H9 (cell line): ENCODE results near the gene SRGAP3. TPM values are rescaled to one million over a fixed set of nuclear protein-coding genes. Genes with fewer than 3 reads are reported as not detected.

Experiments used
- DNase-seq: peaks from one replicate; pipeline ENCODE4 v3.0.0-alpha.2; 2017
- H2AFZ ChIP-seq: one replicate; pipeline ENCODE4 v1.6.1; 2013; ENCODE audit warnings: mild to moderate bottlenecking, low read length, control low read depth, moderate library complexity
- H2AK5ac ChIP-seq: 2 replicates; pipeline ENCODE4 v1.6.1; 2013; ENCODE audit warnings: low read length, control low read depth, mixed read lengths; ENCODE audit not compliant: insufficient read length
- H2BK120ac ChIP-seq: one replicate; pipeline ENCODE4 v1.6.1; 2013; ENCODE audit warnings: low read depth, mild to moderate bottlenecking, low read length, control low read depth, inconsistent platforms; ENCODE audit not compliant: poor library complexity, severe bottlenecking
- H2BK12ac ChIP-seq: 2 replicates; pipeline ENCODE4 v1.6.1; 2013; ENCODE audit warnings: low read length, control low read depth, mixed read lengths, low read depth; ENCODE audit not compliant: insufficient read length
- H2BK15ac ChIP-seq: 2 replicates; pipeline ENCODE4 v1.6.1; 2013; ENCODE audit warnings: low read depth, low read length, control low read depth
- H2BK20ac ChIP-seq: one replicate; pipeline ENCODE4 v1.6.1; 2013; ENCODE audit warnings: low read depth, mild to moderate bottlenecking, low read length, control low read depth, inconsistent platforms; ENCODE audit not compliant: poor library complexity, severe bottlenecking
- H2BK5ac ChIP-seq: 2 replicates; pipeline ENCODE4 v1.6.1; 2013; ENCODE audit warnings: low read length, control low read depth, mixed read lengths; ENCODE audit not compliant: insufficient read length
- H3K14ac ChIP-seq: 2 replicates; pipeline ENCODE4 v1.6.1; 2013; ENCODE audit warnings: low read length, control low read depth; ENCODE audit not compliant: insufficient read depth
- H3K18ac ChIP-seq: 2 replicates; pipeline ENCODE4 v1.6.1; 2013; ENCODE audit warnings: low read depth, mild to moderate bottlenecking, mixed read lengths, low read length, control low read depth; ENCODE audit not compliant: insufficient read length
- H3K23ac ChIP-seq: 2 replicates; pipeline ENCODE4 v1.6.1; 2013; ENCODE audit warnings: low read length, control low read depth, mixed read lengths, low read depth; ENCODE audit not compliant: insufficient read length
- H3K23me2 ChIP-seq: 2 replicates; pipeline ENCODE4 v1.6.1; 2013; ENCODE audit warnings: low read depth, mild to moderate bottlenecking, mixed read lengths, low read length, control low read depth; ENCODE audit not compliant: insufficient read length, poor library complexity, severe bottlenecking
- H3K27ac ChIP-seq: 2 replicates; pipeline ENCODE4 v1.5.1; 2013; ENCODE audit warnings: low read length, control low read depth, mixed read lengths, low read depth; ENCODE audit not compliant: insufficient read length
- H3K27me3 ChIP-seq: 2 replicates; pipeline ENCODE4 v1.6.1; 2013; ENCODE audit warnings: low read length, control low read depth, inconsistent platforms; ENCODE audit not compliant: insufficient read depth
- H3K4ac ChIP-seq: 2 replicates; pipeline ENCODE4 v1.6.1; 2013; ENCODE audit warnings: low read depth, mild to moderate bottlenecking, control low read depth, inconsistent platforms, low read length, moderate library complexity
- H3K4me1 ChIP-seq: 2 replicates; pipeline ENCODE4 v1.6.1; 2013; ENCODE audit warnings: low read length, control low read depth, inconsistent platforms; ENCODE audit not compliant: insufficient read depth
- H3K4me2 ChIP-seq: 2 replicates; pipeline ENCODE4 v1.6.1; 2013; ENCODE audit warnings: low read length, control low read depth, mixed read lengths; ENCODE audit not compliant: insufficient read length, insufficient read depth
- H3K56ac ChIP-seq: 2 replicates; pipeline ENCODE4 v1.6.1; 2013; ENCODE audit warnings: low read depth, mild to moderate bottlenecking, mixed read lengths, low read length, control low read depth; ENCODE audit not compliant: insufficient read length
- H3K79me1 ChIP-seq: 2 replicates; pipeline ENCODE4 v1.6.1; 2013; ENCODE audit warnings: low read depth, mild to moderate bottlenecking, moderate library complexity, low read length, control low read depth, inconsistent platforms; ENCODE audit not compliant: insufficient read depth, poor library complexity, severe bottlenecking
- H3K79me2 ChIP-seq: 2 replicates; pipeline ENCODE4 v1.6.1; 2013; ENCODE audit warnings: low read length, control low read depth, inconsistent platforms; ENCODE audit not compliant: insufficient read depth
- H3K9ac ChIP-seq: 2 replicates; pipeline ENCODE4 v1.6.1; 2013; ENCODE audit warnings: low read length, control low read depth, mixed read lengths; ENCODE audit not compliant: insufficient read length; ENCODE audit errors: extremely low read depth
- H3K9me3 ChIP-seq: one replicate; pipeline ENCODE4 v1.6.1; 2013; ENCODE audit warnings: low read depth, low read length, inconsistent platforms; ENCODE audit not compliant: control insufficient read depth
- H3T11ph ChIP-seq: one replicate; pipeline ENCODE4 v1.6.1; 2013; ENCODE audit warnings: mild to moderate bottlenecking, low read length, control low read depth, inconsistent platforms
- H4K20me1 ChIP-seq: one replicate; pipeline ENCODE4 v1.6.1; 2013; ENCODE audit not compliant: control insufficient read depth, insufficient read length, insufficient read depth
- H4K5ac ChIP-seq: 2 replicates; pipeline ENCODE4 v1.6.1; 2013; ENCODE audit warnings: low read depth, mild to moderate bottlenecking, mixed read lengths, low read length, control low read depth; ENCODE audit not compliant: insufficient read length
- H4K8ac ChIP-seq: replicated peaks from 2 replicates; pipeline ENCODE4 v1.6.1; 2013; ENCODE audit warnings: low read length, control low read depth, mixed read lengths, low read depth; ENCODE audit not compliant: insufficient read length
- H4K91ac ChIP-seq: 2 replicates; pipeline ENCODE4 v1.6.1; 2013; ENCODE audit warnings: low read depth, mild to moderate bottlenecking, moderate library complexity, mixed read lengths, low read length, control low read depth; ENCODE audit not compliant: insufficient read length
- H3K27ac Mint-ChIP-seq, 3 experiments: 2 replicates in 2 of 3; 3 replicates in 1 of 3; pipeline ENCODE4 v1.8.0; 2020 to 2021; ENCODE audit warnings: mixed read lengths in 3 of 3, mild to moderate bottlenecking in 1 of 3, moderate library complexity in 1 of 3
- H3K27me3 Mint-ChIP-seq: 2 replicates; pipeline ENCODE4 v1.8.0; 2021; ENCODE audit warnings: low read depth, mild to moderate bottlenecking, moderate library complexity, mixed read lengths
- H3K36me3 Mint-ChIP-seq, 3 experiments: 2 replicates in 2 of 3; 3 replicates in 1 of 3; pipeline ENCODE4 v1.8.0; 2020 to 2021; ENCODE audit warnings: low read depth in 3 of 3, mixed read lengths in 3 of 3; ENCODE audit not compliant: insufficient read depth in 1 of 3
- H3K4me1 Mint-ChIP-seq, 2 experiments: 2 replicates each; pipeline ENCODE4 v1.8.0; 2020; ENCODE audit warnings: mixed read lengths in 2 of 2
- H3K4me3 Mint-ChIP-seq, 2 experiments: 2 replicates in 1 of 2; 3 replicates in 1 of 2; pipeline ENCODE4 v1.8.0; 2020 to 2021; ENCODE audit warnings: mild to moderate bottlenecking in 2 of 2, mixed read lengths in 2 of 2, moderate library complexity in 1 of 2
- H3K9me3 Mint-ChIP-seq, 2 experiments: 2 replicates in 1 of 2; 3 replicates in 1 of 2; pipeline ENCODE4 v1.8.0; 2020; ENCODE audit warnings: mild to moderate bottlenecking in 2 of 2, mixed read lengths in 2 of 2, moderate library complexity in 1 of 2
- CTCF ChIP-seq: fragments of 200-600 bp; sonication (generic); conservative IDR thresholded peaks from 3 replicates; pipeline ENCODE4 v1.8.0; 2021; ENCODE audit warnings: antibody characterized with exemption, mild to moderate bottlenecking
- WGBS: extraction: QIAGEN DNeasy Blood & Tissue Kit; methylation state at CpG from one replicate; pipeline ENCODE4 v1.1.7; 2013; ENCODE audit warnings: missing lambda C conversion rate, low lambda C conversion rate, mixed read lengths; ENCODE audit not compliant: insufficient read length; ENCODE audit errors: extremely low coverage; 5-methylcytosine and 5-hydroxymethylcytosine counted together
- total RNA-seq: library from RNA; stranded (reverse); gene quantifications from 2 replicates; pipeline ENCODE4 v1.2.1, GENCODE V29; 2021

SRGAP3 gene
- total RNA-seq, 1 experiment from 2014 or later = 3.4 TPM

GRCh38 chr3:8959668-8960067, 289.8 kb downstream of the SRGAP3 start:
- no peak overlapping the region for H3K27ac Mint-ChIP-seq
- no CpG with 5 or more reads among the region's 8 CpGs for WGBS
- no peak overlapping the region for H3T11ph ChIP-seq

More at GRCh38 chr3:8959668-8960067, 289.8 kb downstream of the SRGAP3 start:
- Histone ChIP-seq H4K91ac (no peak overlapping the region), H2BK12ac (no peak overlapping the region), H3K4me2 (no peak overlapping the region), H4K5ac (no peak overlapping the region), H3K79me1 (peaks cover 6% of the 10 kb centered on the region), H3K14ac (no peak overlapping the region), H2BK20ac (no peak overlapping the region), H3K23me2 (peaks cover 13% of the 10 kb centered on the region), H3K56ac (no peak overlapping the region), H2BK15ac (no peak overlapping the region), H3K9ac (no peak overlapping the region), H3K79me2 (peaks cover 9% of the 10 kb centered on the region; the same call in 1 of the 2 replicates), H4K8ac (no peak overlapping the region), H3K18ac (no peak overlapping the region), H3K4me1 (no peaks in the 10 kb centered on the region; the same call in 1 of the 2 replicates), H3K27me3 (no peaks in the 10 kb centered on the region), H3K27ac (no peak overlapping the region), H2AFZ (no peak overlapping the region), H3K4ac (no peak overlapping the region), H2BK120ac (no peak overlapping the region), H3K9me3 (no peaks in the 10 kb centered on the region), H2AK5ac (no peak overlapping the region), H2BK5ac (no peak overlapping the region), H4K20me1 (no peaks in the 10 kb centered on the region), H3K23ac (no peak overlapping the region)
- no peak for DNase-seq
- no peak overlapping the region for H3K4me3 Mint-ChIP-seq
- peaks cover 27 to 29% of the 10 kb centered on the region in 2 experiments for H3K4me1 Mint-ChIP-seq
- H3K36me3 Mint-ChIP-seq = peaks cover 0 to 32% (median 18%) of the 10 kb centered on the region in 3 experiments; a peak in 5 of 7 replicates
- TF ChIP-seq CTCF = no peak
- no peaks in the 10 kb centered on the region for H3K9me3 Mint-ChIP-seq
- H3K27me3 Mint-ChIP-seq = no peaks in the 10 kb centered on the region
